Skin of body (tissue), 2 donors: ENCODE data around the gene POC1B. TPM values are rescaled to one million over a fixed set of nuclear protein-coding genes. Genes with fewer than 3 reads are reported as not detected.
"Not testable (repeated sequence)": the region's sequence is repeated elsewhere in the genome, so short reads cannot be mapped to it uniquely, and the experiment has no call there.

ENCODE experiments used
- DNase-seq: peaks from one replicate; lab custom pipeline; 2025; lab: John Stamatoyannopoulos, UW
- total RNA-seq: library from RNA; depleted of rRNA; stranded (reverse); fragments of >200 nt; gene quantifications from one replicate; pipeline ENCODE4 v1.2.3, GENCODE V29; 2014

Gene POC1B
- total RNA-seq, 1 donor from 2014 or later: 31.0 TPM

DNA sequence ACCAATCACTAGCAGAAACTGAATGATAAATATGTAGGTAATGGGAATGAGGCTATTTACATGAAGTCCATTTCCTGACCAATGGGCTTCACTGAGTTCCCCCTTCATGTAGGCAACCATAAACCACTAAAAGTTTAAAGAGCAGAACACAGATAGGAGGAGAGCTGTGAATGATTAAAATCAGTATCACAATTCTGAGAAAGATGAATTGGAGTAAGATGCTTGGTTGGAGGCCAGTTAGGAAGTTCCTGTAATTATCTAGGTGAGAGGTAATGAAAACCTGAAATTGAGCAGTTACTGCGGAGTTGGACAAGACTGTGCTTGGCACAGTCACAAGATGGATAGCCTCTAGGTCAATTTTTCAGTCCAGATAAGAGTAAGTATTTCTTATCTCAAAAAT is 57.8 kb downstream of the POC1B start:
- DNase-seq: no peak

DNA sequence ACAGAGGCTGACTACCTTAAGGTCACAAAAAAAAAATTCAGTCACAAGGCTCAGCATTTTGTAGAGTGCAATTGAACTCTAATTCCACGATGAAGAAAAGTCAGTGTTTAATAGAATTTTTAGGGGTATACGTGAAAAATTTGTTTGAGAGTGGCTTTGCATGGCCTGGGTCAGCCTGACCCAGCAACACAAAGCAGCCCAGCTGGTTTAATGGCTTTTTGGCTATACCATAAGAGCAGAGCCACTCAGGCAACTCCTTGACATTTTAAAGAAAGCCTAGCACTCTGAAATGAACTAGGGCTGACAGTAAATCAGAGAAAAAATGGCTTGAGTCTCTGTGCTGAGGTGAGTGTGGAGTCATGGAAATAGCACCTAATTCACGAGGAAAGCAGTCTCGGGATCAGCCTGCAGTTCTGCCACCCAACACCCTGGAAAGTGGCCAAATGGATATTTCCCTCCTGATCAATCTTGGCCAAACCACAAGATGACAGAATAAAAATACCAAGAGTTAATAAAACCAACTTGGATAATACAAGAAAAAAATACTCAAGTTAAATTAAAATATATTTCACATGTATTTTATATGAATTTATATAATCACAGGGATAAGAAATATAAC is 60.8 kb downstream of the POC1B start:
- no peak for DNase-seq

DNA sequence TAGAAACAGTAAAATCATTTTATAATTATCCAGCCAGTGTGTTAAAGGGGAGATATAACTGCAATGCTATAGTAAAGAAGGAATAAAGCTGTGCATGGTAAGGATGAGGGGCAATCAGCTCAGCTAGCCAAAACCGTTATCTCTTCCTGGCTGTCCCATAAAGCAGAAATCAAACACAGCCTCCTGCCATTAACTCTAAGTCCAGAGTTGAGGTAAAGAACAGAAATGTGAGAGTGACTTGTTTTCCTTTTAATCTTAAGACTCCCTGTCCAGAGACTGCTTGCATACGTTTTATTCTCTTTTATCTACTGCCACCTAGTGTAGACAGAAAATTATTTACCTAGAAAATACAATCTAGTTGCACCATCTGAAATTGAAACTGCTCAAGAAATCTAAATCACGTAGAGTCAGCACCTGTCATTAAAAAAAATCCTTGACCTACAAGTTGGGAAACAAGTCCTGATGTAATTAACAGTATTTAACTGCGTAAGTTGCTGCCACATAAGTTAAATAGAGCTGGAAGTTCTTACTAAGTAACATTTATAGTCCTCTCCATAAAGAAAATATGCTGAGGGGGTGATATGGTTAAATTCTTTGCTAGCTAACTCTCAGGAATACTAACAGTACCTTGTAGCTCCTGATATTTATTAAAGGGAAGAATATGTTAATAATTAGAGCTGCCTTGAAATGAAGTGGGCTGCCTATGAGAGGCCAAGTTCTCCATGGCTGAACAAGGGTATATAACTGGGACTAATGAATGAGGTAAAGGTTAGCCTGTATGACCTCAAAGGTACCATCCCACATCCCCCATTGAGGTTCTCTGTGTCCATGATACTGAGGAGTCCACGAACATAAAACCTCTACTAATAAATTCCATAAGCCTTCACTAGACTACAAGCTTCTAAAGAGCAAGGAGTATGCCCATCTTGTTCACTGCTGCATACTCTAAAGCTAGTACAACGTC is 63.9 kb downstream of the POC1B start:
- peak; percentile 32 for DNase-seq

DNA sequence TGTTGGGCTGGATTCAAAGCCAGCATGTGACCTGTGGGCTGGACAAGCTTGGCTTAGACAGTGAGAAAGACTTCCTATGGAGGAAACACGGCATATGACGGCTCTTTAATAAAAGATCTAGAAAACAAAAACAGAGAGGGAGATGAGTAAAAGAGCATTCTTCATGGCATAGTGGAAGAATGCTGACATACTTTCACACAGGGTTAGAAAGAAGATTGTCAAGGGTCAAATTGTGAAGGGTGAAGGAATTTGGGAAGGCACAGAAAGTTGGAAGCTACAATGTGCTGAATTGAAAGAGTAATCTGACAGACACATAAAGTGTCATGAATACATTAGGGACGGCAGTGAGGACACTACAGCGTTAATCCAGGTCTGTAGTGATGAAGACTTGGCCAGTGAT is 64.7 kb downstream of the POC1B start:
- no peak for DNase-seq

DNA sequence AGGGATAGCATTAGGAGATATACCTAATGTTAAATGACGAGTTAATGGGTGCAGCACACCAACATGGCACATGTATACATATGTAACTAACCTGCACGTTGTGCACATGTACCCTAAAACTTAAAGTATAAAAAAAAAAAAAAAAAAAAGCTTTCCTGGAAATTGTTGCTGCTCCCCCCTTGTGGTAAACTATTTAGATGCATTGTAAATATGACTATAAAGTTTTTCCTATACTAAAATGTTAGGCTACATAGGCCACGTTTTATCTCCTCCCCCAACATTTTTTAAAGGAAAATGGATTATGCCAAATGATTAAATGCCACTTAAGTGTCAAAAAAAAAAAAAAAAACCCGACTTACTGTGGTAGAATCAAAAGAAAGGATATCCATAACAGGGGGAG is 66.6 kb downstream of the POC1B start:
- DNase-seq: not testable (repeated sequence)

DNA sequence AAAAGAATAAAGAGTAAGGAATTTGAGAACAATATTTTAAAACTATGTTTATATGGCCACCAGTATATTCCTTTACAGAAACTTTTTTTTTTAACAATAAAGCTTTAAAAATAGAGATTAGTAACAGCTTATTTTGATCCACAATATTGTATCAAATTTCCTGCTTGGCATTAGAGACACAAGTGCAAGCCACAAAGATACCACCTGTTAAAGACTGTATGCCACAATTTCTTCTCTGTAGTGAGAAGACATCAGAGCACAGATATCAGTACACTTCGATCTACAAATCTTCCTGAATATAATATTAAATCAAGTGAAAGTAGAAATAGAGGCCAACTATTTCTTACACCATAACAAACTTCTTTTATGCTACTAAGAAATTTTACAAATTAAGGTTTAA is 69.3 kb downstream of the POC1B start:
- no peak for DNase-seq

DNA sequence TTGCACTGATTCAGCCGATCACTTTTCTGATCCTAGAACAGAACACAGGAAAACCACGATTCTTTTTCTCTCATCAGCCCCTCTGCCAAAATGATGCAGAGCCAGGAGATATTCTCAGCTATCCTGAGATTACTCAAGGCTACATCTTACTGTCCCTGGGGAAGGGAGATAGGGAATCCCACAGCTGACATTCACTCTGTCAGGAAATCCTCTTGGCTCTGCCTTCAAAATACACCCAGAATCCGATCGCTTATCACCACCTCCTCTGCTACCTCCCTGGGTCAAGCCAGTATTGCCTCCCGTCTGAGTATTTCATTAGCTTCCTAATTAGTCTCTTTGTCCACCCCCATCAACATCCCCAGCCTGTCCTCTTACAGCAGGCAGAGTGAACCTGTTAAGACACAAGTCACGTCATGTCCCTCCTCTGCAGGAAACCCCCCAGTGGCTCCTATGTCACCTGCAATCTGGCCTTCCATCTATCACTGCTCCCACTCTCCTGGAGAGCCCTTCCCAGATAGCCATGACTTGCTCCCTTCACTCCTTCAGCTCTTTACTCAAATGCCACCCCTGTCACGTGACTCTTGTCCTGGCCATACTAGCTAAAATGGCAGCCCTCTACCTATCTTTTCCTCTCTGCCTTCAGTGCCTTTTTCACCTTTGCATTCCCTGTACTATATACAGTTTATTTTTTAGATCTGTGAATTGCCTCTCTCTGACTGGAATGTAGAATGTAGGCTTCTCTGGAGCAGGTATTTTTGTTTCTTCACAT is 71.6 kb downstream of the POC1B start:
- no peak for DNase-seq

DNA sequence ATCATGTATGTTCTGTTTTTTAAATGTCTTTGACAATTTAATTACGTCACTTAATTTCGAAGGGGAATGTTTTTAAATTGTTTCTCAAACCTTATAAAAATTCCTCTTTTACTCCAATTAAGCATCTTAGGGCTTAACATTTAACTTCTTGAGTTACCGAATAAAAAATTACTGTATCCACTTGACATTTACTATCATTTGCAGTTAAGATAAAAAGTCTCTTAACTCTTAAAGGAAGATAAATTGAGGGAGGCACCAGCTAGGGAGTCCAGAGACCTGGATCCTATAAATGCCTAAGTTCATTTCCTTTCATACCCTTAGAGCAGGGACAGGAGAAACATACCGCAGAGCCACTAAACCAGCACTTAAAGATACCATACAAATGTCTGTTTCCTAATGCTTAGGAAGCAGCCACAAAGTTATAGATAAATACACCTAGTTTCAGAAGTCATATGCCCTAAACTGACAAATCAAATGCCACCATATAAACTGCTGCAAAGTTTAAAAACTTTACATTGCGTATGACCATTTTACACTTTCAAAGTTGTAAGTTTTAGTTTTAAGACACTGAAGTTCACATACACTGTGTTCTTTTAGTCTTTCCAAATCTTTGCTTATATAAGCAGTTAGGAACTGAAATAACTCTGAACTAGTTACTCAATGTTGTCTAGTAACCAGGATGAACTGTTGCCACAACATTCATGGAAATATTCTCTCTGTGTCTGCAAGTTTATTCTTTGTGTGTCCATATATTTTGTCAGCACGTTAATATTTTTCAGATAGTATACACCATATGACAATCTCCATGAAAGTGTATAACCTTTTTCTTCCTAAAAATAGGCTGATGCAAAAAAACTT is 72.5 kb downstream of the POC1B start:
- peak; percentile 24 for DNase-seq

DNA sequence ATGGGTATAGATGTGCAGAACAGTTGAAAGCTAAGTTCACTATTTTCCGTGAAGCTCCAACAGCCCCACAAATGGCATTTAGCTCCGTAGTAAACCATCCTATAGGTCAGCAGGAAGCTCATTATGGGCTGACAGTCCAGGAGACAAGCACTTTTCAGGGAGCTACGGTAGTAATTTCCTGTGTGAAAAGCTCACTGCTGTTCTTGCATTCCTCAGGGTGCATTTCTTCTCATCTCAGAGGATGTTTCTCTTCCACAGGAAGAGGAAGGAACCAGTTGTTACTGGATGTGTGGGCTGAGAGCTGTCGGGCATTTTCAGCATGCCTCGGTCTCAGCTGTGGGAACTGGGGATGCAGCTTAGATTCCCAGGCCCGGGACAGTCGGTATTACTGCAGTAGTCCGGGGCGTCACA is 74.0 kb downstream of the POC1B start:
- DNase-seq: peak; percentile 14

DNA sequence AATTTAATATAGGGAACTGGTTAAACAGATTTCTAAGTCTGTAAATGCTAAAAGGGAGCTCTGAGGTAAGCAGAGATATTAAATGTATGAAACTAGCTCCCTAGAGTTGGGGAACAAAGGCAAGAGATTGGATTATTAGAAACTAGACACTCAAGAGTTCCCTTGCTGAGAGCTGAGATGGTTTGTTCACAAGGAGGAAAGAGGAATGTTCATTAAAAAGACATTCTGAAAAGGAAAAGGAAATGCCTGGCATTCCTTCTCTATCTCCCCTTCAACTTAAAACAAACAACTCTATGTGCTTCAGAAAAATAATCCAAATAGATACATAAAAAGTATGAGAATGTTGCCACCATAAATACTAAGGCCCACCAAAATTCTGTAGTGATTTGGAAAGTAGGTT is 74.9 kb downstream of the POC1B start:
- no peak for DNase-seq

DNA sequence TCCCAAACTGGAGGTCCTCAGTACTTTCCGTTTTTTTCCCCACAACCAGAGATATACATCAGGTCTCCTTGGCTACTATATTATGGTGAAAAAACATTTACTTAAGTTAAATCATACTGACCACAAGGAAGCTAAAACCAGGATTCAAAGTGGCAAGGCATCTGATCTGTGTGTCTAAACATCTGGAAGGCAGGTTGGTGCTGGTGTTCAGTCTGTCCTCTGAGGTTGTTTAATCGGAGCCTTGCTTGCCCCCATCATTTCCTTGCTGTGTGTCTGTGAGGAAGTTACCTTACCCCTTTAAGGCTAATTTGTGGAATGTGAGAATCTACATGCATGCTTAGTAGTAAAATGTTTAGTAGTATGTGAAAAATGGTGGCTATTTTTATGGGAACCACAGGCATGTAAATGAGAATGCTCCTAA is 76.9 kb downstream of the POC1B start:
- DNase-seq: no peak

DNA sequence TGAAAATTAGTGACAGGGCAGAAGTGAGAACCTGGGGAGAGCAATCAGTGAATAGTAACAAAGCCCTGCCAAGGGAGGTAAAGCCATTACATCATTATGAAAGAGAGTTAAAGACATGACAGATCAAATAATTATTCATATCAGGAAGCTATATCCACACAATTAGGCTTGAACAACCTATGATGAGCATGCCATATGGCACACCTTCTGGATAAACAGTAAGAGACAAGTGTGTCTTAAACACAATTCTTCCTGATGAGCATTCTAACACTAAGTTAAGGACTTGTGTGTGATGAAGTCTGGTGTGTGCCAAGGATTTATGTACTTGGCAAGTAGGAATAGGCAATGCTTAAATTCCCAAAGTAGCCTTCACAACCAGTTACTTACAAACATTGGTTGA is 77.3 kb downstream of the POC1B start:
- DNase-seq: no peak

DNA sequence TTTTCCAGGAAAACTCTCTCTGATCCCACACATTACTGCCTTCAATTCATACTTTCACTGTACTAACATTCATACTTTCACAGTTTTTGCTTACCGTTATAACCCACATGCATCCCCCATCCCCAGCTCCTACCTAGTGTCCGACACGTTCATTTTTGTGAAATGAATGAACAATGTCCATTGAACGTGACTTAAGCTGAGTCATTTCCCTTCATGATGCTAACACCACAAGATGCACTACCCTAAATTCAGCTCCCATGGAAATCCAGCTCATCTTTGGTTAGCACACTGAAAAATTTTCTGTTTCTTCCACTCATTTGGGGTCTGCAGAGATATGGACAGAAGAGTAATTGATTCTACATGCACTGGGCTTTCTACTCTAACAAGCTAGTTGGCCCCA is 85.9 kb downstream of the POC1B start:
- no peak for DNase-seq

DNA sequence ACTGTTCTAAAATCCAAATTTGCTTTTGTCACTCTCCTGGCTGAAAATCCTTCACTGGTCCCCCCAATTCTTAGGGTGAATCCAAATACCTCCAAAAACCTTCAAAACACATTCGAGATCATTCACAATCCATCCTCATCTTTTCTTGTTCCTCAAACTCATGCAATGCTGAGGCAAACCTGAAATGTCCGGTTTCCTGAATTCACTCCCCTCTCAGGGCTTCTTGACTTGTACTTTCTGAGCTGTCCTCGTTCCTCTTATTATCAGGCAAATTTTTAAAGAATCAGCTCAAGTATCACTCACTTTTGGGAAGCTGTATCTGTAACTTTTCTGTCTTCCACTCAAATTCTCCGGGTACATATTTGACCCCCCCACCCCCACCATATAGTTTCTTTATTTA is 88.6 kb downstream of the POC1B start:
- no peak for DNase-seq

DNA sequence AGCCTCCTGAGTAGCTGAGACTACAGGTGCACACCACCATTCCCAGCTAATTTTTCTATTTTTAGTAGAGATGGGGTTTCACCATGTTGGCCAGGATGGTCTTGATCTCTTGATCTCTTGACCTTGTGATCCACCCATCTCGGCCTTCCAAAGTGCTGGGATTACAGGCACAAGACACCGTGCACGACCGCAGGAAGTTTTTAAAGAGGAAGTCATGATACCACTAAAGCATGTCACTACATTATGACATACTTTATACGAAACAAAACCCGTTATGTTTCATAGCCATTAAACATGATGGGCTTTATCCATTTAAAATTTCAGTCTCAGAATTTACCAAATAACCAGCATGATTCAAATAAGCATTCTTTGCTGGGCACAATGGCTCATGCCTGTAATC is 89.8 kb downstream of the POC1B start:
- DNase-seq: no peak

DNA sequence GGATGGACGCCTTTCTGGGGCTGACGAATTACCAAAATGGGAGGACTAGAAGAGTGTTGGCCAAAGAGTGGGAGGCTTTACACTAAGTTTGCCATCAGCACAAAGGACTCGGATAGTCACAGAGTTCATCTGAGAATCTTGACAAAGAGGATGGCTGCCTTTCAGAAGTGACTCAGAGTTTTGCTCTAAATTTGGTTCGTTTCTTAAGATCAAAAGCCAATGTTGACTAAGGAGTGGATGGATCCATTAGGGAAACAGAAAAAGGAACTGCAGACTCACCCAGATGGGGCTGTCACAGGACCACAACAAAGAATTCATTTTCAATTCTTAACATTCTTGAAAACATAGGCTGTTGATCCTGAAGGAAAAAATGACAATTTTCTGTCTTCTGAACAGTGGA is 92.2 kb downstream of the POC1B start:
- DNase-seq: no peak

DNA sequence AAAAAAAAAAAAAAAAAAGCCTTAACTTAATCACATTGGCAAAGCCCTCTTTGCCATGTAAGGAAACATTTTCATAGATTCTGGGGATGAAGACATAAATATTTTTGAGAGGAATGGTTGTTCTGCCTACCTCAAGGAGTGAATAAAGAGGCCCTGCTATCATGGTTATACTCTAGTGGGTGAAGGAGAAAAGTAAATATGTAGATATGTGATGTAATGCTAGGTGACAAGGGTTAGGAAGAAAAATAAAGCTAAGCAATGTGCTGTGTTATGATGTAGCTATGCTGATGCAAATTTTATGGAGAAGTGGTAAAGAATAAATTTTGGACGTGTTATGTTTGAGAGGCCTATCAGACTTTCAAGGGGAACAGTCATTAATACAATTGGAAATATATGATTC is 93.5 kb downstream of the POC1B start:
- no peak for DNase-seq

DNA sequence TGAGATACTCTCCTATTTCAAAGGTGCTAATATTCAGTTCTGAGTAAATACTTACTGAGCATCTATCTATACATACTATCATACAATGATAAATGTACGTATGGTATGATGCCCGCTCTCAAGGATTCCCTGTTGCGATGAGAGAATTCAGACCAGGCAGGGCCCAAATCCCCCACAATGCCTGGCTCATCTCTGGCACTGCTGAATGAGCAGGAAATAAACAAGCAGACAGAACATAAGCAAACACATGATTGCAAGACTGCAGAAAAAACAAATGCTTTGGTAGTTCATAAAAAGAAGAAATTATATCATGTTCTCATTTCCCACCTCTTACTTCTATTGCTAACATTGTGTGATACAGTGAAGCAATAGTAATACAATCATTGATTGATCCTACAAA is 96.3 kb downstream of the POC1B start:
- no peak for DNase-seq

DNA sequence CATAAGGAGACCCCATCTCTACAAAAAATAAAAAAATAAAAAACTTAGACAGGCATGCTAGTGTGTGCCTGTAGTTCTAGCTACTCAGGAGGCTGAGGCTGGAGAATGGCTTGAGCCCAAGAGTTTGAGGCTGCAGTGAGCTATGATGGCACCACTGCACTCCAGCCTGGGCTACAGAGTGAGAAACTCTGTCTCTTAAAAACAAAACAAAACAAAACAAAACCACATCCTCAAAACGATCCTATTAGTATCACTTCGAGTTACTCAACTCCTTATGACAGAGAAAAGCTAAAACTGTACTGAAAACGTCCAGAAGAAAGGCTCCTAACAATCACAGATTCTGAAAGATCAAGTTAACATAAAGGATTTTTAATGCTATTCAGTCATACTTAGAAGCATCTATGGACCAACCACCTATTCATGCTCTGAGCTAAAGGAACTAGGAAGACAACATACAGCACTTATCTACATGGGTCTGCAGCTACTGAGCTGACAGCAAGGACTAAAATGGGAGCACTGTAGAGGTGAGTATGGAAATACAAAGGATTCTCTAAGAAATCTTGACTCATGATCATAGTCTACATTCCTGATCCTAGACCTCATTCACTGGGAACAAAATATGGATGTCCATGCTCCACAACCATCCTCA is 98.2 kb downstream of the POC1B start:
- DNase-seq: no peak

DNA sequence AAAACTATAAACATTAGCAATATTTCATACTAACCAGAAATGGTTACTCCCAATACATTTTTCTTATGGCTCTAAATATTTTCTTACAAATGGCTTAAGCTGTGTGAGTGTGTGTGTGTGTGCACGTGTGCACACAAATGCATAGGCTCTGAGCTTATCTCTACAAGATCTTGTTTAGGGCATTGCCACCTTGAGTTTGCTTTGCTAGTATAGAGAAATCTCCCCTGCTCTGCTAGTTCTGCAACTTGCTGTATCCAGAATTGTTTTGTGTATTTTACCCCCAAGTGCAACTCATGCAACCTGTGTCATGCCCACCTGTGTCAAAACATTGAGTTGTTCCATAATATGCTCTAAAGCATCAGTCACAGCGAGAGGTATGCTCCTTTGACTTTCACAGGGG is 101.0 kb downstream of the POC1B start:
- DNase-seq: no peak

DNA sequence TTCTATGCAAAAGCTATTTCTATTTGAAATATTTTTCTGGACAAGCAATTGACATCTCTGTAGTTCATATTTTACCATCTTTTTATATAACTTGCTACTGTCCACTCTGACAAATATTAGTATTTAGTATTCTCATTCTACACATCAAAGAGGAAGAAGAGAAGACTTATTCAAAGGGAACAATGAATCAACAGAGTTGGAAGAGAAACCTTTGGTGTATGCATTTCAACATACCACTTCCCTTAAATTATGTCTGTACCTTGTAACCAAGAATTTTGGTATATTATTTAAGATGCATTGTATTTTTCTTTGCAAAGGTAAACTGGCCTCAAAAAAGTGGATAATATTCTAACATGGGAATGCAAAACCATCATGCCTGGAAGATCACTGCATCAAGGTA is 101.5 kb downstream of the POC1B start:
- no peak for DNase-seq
